GM19035 (cell line): ENCODE data around the gene KLHL21.

Experiments
- ATAC-seq: cut with Tn5 transposase; IDR thresholded peaks from one replicate; pipeline ENCODE4 v1.9.1; 2021; ENCODE audit not compliant: unreplicated experiment

KLHL21 gene

GRCh38 chr1:6624710-6625583 lies 22.3 kb upstream of the KLHL21 start, which contains the start of gene THAP3:
THAP3 (plus strand) TSS chr1:6624868; CDS start chr1:6625219, 351 bp downstream.
- peak; percentile 85 for ATAC-seq

DNA sequence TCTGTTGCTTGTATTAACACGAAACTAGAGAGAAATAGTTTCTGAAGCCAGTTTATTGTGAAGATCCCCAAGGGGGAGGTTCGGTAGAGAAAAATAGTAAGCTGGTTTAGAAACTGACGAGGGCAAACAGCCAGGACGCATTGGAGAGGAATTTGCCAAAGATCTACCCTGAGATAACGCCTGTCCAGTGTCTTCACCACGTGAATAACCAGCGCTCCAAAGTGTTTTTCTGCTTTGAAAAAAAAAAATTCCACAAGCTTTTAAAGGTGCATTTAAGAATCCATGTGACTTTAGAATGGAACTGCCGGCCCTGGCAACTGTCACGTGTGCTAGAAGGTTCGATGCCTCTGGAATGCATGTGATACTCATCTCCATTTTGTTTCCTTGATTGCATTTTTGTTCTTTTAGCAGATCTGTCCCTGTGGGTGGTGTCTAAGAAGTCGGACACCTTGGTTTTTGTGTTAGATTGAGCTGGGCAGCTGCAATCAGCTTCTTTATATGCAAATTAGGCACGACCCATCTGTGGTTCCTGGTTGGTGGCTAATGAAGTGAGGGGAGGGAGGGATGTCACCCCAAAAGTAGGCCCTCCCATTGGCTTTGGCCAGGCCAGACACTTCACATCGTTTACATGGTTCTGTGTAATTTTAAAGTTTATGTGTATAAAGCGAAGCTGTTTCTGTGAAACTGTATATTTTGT lies 20.7 kb upstream of the KLHL21 start:
- no peak for ATAC-seq

GRCh38 chr1:6622396-6623152 lies 19.9 kb upstream of the KLHL21 start:
- ATAC-seq: no peak

DNA sequence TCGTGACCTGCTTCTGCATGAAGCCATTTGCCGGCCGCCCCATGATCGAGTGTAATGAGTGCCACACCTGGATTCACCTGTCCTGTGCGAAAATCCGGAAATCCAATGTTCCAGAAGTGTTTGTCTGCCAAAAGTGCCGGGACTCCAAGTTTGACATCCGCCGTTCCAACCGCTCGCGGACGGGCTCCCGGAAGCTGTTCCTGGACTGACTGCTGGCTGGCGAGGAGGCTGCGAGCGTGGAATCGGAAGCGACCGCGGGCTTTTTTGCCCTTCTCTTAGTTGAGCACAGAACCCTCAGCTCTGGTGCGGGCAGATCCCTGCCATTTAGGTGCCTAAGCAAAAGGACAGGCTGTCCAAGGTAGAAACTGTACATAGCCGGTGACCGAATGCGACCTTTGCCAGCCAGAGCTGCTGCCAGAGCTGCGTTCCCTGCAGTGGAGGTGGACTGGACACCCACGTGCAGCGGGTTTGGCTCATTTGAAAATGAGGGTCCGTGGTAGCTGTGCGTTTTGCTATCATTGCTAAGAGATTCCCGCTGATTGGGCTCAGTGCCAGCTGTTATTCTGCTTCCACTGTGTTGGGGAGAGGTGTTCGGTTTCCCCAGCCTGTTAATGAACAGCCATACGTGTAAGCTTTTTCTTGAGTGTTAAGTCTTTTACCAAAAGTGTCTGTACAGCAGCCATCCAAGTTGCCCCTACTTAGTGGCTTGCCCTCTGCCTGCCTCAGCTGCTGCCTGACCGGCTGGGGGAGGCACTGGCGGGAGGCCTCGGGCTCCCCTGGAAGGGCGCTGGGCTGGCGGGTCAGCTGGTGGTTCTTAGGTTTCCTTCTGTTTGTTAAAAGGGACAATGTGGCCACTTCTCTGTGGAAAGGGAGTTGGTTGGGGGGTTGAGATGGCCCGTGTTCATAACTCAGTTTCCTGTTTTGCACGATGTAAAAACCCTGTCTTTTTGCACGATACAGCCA lies 19.0 kb upstream of the KLHL21 start:
- ATAC-seq: no peak

GRCh38 chr1:6619045-6619444 lies 16.4 kb upstream of the KLHL21 start:
- no peak for ATAC-seq

DNA sequence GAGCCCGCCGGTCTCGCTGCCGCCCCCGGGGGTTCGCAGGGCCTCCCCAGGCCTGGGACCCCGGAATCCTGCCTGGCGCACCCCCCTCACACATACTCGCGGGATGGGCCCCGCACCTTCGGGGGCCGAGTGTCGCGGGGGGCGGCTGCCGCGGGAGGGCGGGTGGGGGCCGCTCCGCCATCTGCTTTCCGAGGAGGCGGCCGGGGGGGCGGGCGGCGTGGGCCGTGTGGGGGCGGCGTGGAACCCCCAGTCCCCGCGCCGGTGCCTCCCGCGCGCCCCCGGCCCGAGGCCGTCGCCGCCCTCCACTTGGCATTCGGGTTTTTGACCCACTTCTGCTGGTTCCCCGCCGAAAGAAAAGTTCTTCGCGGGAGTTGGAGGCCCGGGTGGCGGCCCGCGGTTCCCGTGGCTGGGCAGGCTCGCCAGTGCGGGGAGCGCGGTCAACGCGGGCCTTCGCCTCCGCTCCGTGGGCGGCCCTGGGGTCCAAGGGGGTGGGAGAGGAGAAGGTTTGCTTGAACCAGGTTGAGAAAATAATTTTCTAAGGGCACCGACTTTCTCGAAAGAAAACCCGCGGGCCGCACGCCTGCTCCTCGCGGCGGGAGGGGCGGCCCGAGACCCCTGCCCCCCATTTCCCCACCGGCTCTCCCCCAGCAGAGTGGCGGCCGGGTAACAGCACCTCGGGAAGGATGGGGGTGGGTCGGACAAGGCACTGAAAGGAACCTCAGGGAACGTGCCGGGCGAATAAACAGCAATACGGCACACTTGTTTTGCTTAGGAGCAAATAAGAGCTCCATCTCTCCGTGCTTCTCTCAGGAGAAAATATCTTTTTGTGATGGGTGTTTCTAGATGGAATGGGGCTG lies 12.5 kb upstream of the KLHL21 start:
- ATAC-seq: no peak

- ATAC-seq: no peak
Observed at GRCh38 chr1:6614019-6614928, 11.6 kb upstream of the KLHL21 start.

GRCh38 chr1:6613361-6614018 lies 10.8 kb upstream of the KLHL21 start, which contains the start of gene PHF13:
PHF13 (plus strand) TSS chr1:6613731; CDS start chr1:6614067, 336 bp downstream.
- peak; percentile 88 for ATAC-seq

DNA sequence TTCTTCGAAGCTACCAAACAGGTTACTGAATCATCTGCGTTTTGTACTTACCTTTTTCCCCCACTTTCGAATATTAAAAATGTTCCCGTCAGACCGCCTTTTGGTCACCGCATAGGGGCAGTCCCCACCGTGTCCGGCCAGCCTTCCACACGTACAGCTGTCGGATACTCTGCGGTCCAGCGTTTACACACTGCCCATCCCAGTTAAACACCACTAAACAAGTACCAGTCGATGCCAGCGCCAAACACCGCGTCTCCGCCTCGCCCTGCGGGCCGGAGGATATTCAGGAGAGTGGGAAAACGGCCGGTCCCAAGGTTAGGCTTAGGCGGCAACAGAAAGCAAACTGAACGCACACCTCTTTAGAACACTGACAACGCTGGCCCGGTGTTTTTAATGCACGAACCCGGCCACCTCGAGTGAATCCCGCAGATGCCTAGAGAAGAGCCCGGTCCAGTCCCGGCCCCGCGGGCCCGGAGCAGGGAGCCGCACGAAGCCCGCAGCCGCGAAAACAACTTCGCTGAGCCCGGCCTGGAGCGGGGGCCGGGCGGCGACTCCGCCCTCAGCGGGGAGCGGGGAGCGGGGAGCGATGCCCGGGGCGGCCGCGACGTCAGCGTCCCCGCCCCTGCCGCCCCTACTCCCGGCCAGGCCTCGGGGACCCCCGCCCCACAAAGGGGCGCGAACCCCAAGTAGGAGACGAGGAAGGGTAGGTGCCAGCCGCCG lies 10.1 kb upstream of the KLHL21 start:
- ATAC-seq: peak; percentile 34

DNA sequence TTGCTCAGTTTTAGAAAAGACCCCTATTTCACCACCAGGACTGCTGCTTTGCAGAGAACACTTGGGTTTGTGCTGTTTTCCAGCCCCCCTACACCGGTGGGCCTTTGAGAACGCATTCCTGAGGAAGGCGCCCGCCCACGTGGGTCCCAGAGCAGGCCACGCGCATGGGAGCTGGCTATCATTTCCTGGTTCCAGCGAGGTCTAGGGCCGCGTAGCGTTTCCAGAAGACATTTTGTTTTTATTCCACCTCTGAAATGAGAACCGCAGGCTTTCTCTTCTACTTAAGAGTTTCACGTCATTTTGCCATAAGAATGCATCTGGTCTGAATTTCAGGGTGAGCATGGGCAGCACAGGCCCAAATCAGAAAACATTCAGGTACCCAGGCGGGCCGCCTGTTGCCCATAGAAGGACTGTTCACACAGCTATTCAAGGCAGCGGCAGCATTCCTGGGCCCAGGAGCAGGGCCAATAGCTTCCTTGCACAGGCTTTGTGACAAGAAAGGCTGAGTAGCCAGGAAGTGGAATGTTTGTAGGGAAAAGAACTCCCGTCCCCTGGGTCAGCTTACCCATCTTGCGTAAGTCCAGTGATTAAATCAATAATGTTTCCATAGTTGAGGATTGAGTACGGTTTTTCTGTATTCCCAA lies 1.4 kb upstream of the KLHL21 start:
- ATAC-seq: no peak

GRCh38 chr1:6603238-6603914 lies 707 bp upstream of the KLHL21 start:
- peak; percentile 27 for ATAC-seq

DNA sequence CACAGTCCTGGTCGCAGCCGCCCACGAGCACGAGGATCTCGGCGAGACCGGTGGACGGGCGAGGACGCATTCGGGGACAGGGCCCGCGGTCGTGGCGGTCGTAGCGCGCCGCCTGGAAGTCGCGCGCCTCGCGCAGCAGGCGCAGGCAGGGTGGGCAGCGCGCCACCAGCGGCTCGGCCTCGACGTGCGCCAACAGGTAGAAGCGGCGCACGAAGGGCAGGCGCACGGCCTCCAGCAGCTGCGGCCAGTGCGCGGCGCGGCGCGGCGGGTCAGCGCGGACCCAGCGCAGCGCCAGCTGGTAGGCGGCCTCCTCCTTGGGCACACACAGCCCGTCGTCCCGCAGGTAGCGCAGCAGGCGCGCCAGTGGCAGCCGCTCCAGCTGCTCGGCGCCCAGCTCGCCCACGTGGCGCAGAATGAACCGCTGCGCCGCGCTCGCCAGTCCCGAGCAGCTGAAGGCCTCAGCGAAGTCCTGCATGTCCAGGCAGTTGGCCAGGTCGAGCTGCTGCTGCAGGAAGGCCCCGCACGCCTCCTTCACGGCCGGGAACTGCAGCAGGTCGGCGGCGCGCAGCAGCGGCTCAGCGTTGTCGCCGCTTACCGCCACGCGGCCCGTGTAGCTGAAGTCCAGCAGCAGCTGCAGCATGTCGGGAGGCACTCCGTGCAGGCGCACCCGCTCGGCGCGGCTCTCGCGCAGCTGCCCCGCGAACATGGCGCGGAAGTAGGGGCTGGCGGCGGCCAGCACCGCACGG lies 573 bp downstream of the KLHL21 start:
- peak; percentile 33 for ATAC-seq

- peak; percentile 31 for ATAC-seq
Observed at GRCh38 chr1:6601049-6601922, 1.4 kb downstream of the KLHL21 start.

DNA sequence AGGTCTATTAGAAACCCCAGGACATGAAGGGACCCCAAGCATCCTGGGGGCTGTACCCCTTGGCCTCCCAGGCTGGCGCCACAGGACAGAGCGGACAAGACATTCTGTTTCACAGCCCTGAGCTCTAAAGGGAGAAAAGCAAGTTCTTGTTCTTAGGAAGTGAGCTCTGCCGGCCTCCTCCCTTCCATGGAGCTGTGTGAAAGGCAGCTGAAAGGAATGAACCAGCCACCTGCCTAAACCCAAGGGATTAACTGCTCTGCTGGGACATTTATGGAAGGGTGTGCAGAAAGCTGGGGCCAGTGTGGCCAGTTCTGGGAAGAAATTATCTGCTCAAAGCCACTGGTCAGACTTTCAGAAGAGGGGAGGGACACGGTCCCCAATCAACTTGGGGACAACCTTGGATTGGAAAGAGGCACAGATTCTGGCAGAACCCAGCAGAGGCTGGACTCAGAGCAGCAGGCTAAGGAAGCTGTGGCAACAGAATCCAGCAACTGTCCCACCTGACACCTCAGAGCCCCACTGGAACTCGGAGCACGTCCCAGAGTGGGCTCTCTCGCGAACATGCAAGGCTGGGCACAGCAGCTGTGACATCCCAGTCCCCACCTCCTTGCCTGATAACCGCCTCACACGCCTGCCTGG lies 2.1 kb downstream of the KLHL21 start:
- no peak for ATAC-seq
